Endothelial cell of hepatic sinusoid (primary cell): ENCODE results near the gene DOK7.
"Not testable (repeated sequence)": the region's sequence is repeated elsewhere in the genome, so short reads cannot be mapped to it uniquely, and the experiment has no call there.

ENCODE experiments used
- in situ Hi-C: cut with HindIII; loops from 2 replicates; pipeline ENCODE4 v1.10.0; 2017; ENCODE audit warnings: low sequenced_read_pairs

Gene DOK7

GRCh38 chr4:3459156-3459555 is 4.0 kb upstream of the DOK7 start:
- in situ Hi-C loops, result not testable (repeated sequence)

GRCh38 chr4:3460926-3461325 is 2.2 kb upstream of the DOK7 start:
- in situ Hi-C loops, result no loop called here

- in situ Hi-C loops, result no loop called here
Observed at GRCh38 chr4:3461515-3462291, 1.4 kb upstream of the DOK7 start.

- in situ Hi-C loops, result no loop called here
Observed at GRCh38 chr4:3462321-3462789, 751 bp upstream of the DOK7 start.

GRCh38 chr4:3463556-3464348 is 646 bp downstream of the DOK7 start:
- in situ Hi-C loops, result no loop called here

GRCh38 chr4:3464349-3464905 is 1.3 kb downstream of the DOK7 start:
- in situ Hi-C loops, result no loop called here

- in situ Hi-C loops, result no loop called here
Observed at GRCh38 chr4:3464911-3465697, 2.0 kb downstream of the DOK7 start.

- in situ Hi-C loops, result no loop called here
Observed at GRCh38 chr4:3465698-3466671, 2.9 kb downstream of the DOK7 start.

GRCh38 chr4:3466691-3467600 is 3.8 kb downstream of the DOK7 start:
- in situ Hi-C loops, result no loop called here

- in situ Hi-C loops, result no loop called here
Observed at GRCh38 chr4:3467601-3468031, 4.5 kb downstream of the DOK7 start.

GRCh38 chr4:3468154-3468553 is 5.0 kb downstream of the DOK7 start:
- in situ Hi-C loops, result no loop called here

GRCh38 chr4:3468804-3469203 is 5.7 kb downstream of the DOK7 start:
- in situ Hi-C loops, result no loop called here

GRCh38 chr4:3469386-3470243 is 6.5 kb downstream of the DOK7 start:
- in situ Hi-C loops, result loop anchor here (5.0 kb wide), 1 partner anchor 32 kb away; no protein-coding TSS in a partner anchor

- in situ Hi-C loops, result loop anchor here (5.0 kb wide), 1 partner anchor 33 kb away; no protein-coding TSS in a partner anchor
Observed at GRCh38 chr4:3470244-3471097, 7.4 kb downstream of the DOK7 start.

GRCh38 chr4:3471098-3471760 is 8.1 kb downstream of the DOK7 start:
- in situ Hi-C loops, result loop anchor here (5.0 kb wide), 1 partner anchor 34 kb away; no protein-coding TSS in a partner anchor

GRCh38 chr4:3471886-3472285 is 8.8 kb downstream of the DOK7 start:
- in situ Hi-C loops, result loop anchor here (5.0 kb wide), 1 partner anchor 35 kb away; no protein-coding TSS in a partner anchor
